Esophagus muscularis mucosa (tissue), 3 donors: ENCODE results near the gene RPRD1B.

Experiments used
- POLR2AphosphoS5 ChIP-seq, 2 donors: sonication (generic); formaldehyde crosslinking; IDR thresholded peaks; one replicate each; pipeline ENCODE4 v1.6.1; 2017; ENCODE audit warnings: antibody characterized with exemption in 2 of 2
- TF ChIP-seq, protein P1 (sequence below), 3 experiments: fragments of 200-600 bp in 2 of 3; fragments of 450-650 bp in 1 of 3; sonication (generic) in 2 of 3; IDR thresholded peaks; one replicate each; pipeline ENCODE4 v1.5.1; 2017 to 2019; ENCODE audit warnings: antibody characterized with exemption in 3 of 3, mild to moderate bottlenecking in 2 of 3, moderate library complexity in 1 of 3

- no peak for TF ChIP-seq POLR2AphosphoS5 (IDR thresholded peaks at IDR 0.05)
- TF ChIP-seq, protein P1, sequence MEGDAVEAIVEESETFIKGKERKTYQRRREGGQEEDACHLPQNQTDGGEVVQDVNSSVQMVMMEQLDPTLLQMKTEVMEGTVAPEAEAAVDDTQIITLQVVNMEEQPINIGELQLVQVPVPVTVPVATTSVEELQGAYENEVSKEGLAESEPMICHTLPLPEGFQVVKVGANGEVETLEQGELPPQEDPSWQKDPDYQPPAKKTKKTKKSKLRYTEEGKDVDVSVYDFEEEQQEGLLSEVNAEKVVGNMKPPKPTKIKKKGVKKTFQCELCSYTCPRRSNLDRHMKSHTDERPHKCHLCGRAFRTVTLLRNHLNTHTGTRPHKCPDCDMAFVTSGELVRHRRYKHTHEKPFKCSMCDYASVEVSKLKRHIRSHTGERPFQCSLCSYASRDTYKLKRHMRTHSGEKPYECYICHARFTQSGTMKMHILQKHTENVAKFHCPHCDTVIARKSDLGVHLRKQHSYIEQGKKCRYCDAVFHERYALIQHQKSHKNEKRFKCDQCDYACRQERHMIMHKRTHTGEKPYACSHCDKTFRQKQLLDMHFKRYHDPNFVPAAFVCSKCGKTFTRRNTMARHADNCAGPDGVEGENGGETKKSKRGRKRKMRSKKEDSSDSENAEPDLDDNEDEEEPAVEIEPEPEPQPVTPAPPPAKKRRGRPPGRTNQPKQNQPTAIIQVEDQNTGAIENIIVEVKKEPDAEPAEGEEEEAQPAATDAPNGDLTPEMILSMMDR (IDR thresholded peaks at IDR 0.05) = no peak
These were observed 88.2 kb downstream of the RPRD1B start for GRCh38 chr20:38121741-38122140.
